CD4-positive, alpha-beta T cell (primary cell): Measurements from ENCODE around the gene LETM1. TPM values are rescaled to one million over a fixed set of nuclear protein-coding genes. Genes with fewer than 3 reads are reported as not detected.

ENCODE experiments used
- ATAC-seq: fragments of 200-7000 bp; cut with Tn5 transposase; one replicate; pipeline ENCODE4 v1.10.0; 2022; ENCODE audit warnings: mild to moderate bottlenecking; ENCODE audit not compliant: poor library complexity
- CTCF ChIA-PET: fragments of 350-600 bp; sonication (Branson Sonifier 250); formaldehyde crosslinking; loops from one replicate; lab custom pipeline; 2021; ENCODE audit warnings: antibody characterized with exemption, inconsistent platforms; lab: Charles Lee
- POLR2A ChIA-PET: fragments of 350-600 bp; sonication (Branson Sonifier 250); formaldehyde crosslinking; loops from one replicate; lab custom pipeline; 2021; ENCODE audit warnings: antibody characterized with exemption, inconsistent platforms; lab: Charles Lee
- DNase-seq, 14 experiments: peaks; one replicate each; pipeline ENCODE4 v3.0.0-alpha.2; 2013 to 2020; ENCODE audit warnings: mixed read lengths in 2 of 14
- H3K27ac ChIP-seq, 2 donors: one replicate each; pipeline versions ENCODE4 v1.5.1 to v1.7.0; 2013; ENCODE audit warnings: low read length in 2 of 2, low read depth in 1 of 2, mild to moderate bottlenecking in 1 of 2
- H3K27me3 ChIP-seq, 2 experiments: 1 replicate in 1 of 2; 2 replicates in 1 of 2; pipeline versions ENCODE4 v1.6.1 to v1.7.0; 2013; ENCODE audit warnings: low read length in 2 of 2, control low read depth in 1 of 2, mild to moderate bottlenecking in 1 of 2, moderate library complexity in 1 of 2; ENCODE audit not compliant: insufficient read depth in 2 of 2, control insufficient read depth in 1 of 2
- H3K36me3 ChIP-seq: one replicate; pipeline ENCODE4 v1.6.1; 2013; ENCODE audit warnings: low read length, control low read depth; ENCODE audit not compliant: insufficient read depth
- H3K4me1 ChIP-seq: one replicate; pipeline ENCODE4 v1.6.1; 2013; ENCODE audit warnings: low read length, control low read depth; ENCODE audit not compliant: insufficient read depth
- H3K4me3 ChIP-seq: one replicate; pipeline ENCODE4 v1.5.1; 2013; ENCODE audit warnings: mild to moderate bottlenecking, low read length, moderate library complexity
- H3K9me3 ChIP-seq, 2 experiments: 1 replicate in 1 of 2; 2 replicates in 1 of 2; pipeline versions ENCODE4 v1.6.1 to v1.7.0; 2013; ENCODE audit warnings: low read length in 2 of 2, mild to moderate bottlenecking in 2 of 2, control low read depth in 1 of 2, moderate library complexity in 1 of 2; ENCODE audit not compliant: control insufficient read depth in 1 of 2, insufficient read depth in 1 of 2
- H3K27ac Mint-ChIP-seq: one replicate; pipeline ENCODE4 v1.8.0; 2020; ENCODE audit warnings: mixed read lengths
- H3K27me3 Mint-ChIP-seq: one replicate; pipeline ENCODE4 v1.8.0; 2021; ENCODE audit warnings: mixed read lengths
- H3K36me3 Mint-ChIP-seq: one replicate; pipeline ENCODE4 v1.8.0; 2021; ENCODE audit warnings: low read depth, mixed read lengths
- H3K4me1 Mint-ChIP-seq: one replicate; pipeline ENCODE4 v1.8.0; 2021; ENCODE audit warnings: low read depth, mixed read lengths
- H3K4me3 Mint-ChIP-seq: one replicate; pipeline ENCODE4 v1.8.0; 2020; ENCODE audit warnings: mild to moderate bottlenecking, mixed read lengths
- H3K9me3 Mint-ChIP-seq: one replicate; pipeline ENCODE4 v1.8.0; 2020; ENCODE audit warnings: mixed read lengths
- intact Hi-C, 2 experiments: fragments of 100-400 bp; cut with DNase I in 1 of 2; cut with micrococcal nuclease in 1 of 2; formaldehyde crosslinking; loops; one replicate each; pipeline versions ENCODE4 v1.15.1 to v1.9.0; 2023 to 2025; cut with DNase I, micrococcal nuclease
- total RNA-seq, 174 experiments: library from RNA in 2 of 174; stranded (reverse) in 2 of 174; gene quantifications; one replicate each; pipeline ENCODE4 v1.2.3 and lab custom pipeline; 2021 to 2026
- TF ChIP-seq, protein P1 (sequence below): fragments of 200-600 bp; IDR thresholded peaks from one replicate; pipeline ENCODE4 v1.8.0; 2022; ENCODE audit warnings: antibody characterized with exemption, mild to moderate bottlenecking

Gene LETM1
- total RNA-seq, 2 experiments from 2014 or later, result 21.2 to 25.2 TPM

DNA sequence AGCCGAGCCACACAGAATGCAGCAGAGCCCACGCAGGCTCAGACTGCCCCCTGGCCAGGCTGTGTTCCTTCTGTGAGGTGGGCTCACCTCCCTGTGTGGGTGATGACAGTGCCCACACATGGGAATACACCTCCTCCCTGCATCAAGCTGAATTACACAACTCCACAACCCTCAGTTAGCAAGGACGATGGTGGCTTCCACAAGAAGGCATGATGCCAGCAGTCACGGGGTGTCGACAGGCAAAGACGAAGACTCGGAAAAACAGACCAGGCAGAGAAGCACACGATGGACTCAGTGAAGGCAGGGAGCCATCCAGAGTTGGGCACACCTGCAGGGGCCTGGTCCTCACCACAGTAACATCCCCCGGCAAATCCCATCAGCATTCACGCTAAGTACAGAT, 12.1 kb downstream of the LETM1 start:
- DNase-seq, result no peak
- POLR2A ChIA-PET, result no interaction called here
- no peak overlapping the region for H3K4me3 ChIP-seq
- peaks cover 3% of the 10 kb centered on the region for H3K4me1 ChIP-seq
- H3K9me3 Mint-ChIP-seq, result no peaks in the 10 kb centered on the region
- no peak overlapping the region for H3K27ac ChIP-seq
- no peak for ATAC-seq
- H3K27me3 ChIP-seq, result no peaks in the 10 kb centered on the region
- CTCF ChIA-PET, result no interaction called here
- H3K27ac Mint-ChIP-seq, result no peak overlapping the region
- intact Hi-C loops, result no loop called here
- no peaks in the 10 kb centered on the region for H3K27me3 Mint-ChIP-seq
- H3K9me3 ChIP-seq, result no peaks in the 10 kb centered on the region
- no peak overlapping the region for H3K4me3 Mint-ChIP-seq
- peaks cover 64% of the 10 kb centered on the region for H3K36me3 Mint-ChIP-seq
- no peaks in the 10 kb centered on the region for H3K4me1 Mint-ChIP-seq
- TF ChIP-seq, protein P1, sequence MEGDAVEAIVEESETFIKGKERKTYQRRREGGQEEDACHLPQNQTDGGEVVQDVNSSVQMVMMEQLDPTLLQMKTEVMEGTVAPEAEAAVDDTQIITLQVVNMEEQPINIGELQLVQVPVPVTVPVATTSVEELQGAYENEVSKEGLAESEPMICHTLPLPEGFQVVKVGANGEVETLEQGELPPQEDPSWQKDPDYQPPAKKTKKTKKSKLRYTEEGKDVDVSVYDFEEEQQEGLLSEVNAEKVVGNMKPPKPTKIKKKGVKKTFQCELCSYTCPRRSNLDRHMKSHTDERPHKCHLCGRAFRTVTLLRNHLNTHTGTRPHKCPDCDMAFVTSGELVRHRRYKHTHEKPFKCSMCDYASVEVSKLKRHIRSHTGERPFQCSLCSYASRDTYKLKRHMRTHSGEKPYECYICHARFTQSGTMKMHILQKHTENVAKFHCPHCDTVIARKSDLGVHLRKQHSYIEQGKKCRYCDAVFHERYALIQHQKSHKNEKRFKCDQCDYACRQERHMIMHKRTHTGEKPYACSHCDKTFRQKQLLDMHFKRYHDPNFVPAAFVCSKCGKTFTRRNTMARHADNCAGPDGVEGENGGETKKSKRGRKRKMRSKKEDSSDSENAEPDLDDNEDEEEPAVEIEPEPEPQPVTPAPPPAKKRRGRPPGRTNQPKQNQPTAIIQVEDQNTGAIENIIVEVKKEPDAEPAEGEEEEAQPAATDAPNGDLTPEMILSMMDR, result no peak
- H3K36me3 ChIP-seq, result peaks cover 63% of the 10 kb centered on the region

DNA sequence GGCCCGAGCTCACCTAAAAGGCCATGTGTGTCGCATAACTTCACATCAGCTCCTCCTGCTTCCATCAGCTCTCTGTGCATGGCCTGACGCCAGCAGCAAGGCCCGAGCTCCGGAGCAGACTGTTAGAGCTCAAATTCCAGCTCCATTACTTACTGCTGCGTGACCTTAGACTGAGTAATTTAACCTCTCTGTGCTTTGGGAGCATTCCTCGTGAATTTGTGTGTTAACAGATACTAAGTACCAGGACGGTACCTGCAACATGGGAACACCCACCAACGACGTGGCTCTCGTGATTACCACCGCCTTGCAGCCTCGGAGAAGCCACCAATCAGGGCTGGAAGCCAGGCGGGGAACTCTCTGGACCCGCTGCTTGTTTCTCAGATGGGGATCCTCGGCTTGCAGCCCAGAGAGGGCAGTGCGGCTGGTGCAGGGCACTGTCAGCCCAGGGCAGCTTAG, 12.9 kb downstream of the LETM1 start:
- intact Hi-C loops, result no loop called here
- H3K36me3 Mint-ChIP-seq, result peaks cover 65% of the 10 kb centered on the region
- H3K27me3 Mint-ChIP-seq, result no peaks in the 10 kb centered on the region
- no peaks in the 10 kb centered on the region for H3K9me3 Mint-ChIP-seq
- CTCF ChIA-PET, result no interaction called here
- no peak overlapping the region for H3K27ac ChIP-seq
- H3K4me3 ChIP-seq, result no peak overlapping the region
- H3K27ac Mint-ChIP-seq, result no peak overlapping the region
- H3K27me3 ChIP-seq, result no peaks in the 10 kb centered on the region
- peaks cover 3% of the 10 kb centered on the region for H3K4me1 ChIP-seq
- POLR2A ChIA-PET, result no interaction called here
- TF ChIP-seq, protein P1, result no peak
- no peak for ATAC-seq
- H3K9me3 ChIP-seq, result no peaks in the 10 kb centered on the region
- no peak overlapping the region for H3K4me3 Mint-ChIP-seq
- DNase-seq, result no peak
- H3K4me1 Mint-ChIP-seq, result no peaks in the 10 kb centered on the region
- H3K36me3 ChIP-seq, result peaks cover 70% of the 10 kb centered on the region

DNA sequence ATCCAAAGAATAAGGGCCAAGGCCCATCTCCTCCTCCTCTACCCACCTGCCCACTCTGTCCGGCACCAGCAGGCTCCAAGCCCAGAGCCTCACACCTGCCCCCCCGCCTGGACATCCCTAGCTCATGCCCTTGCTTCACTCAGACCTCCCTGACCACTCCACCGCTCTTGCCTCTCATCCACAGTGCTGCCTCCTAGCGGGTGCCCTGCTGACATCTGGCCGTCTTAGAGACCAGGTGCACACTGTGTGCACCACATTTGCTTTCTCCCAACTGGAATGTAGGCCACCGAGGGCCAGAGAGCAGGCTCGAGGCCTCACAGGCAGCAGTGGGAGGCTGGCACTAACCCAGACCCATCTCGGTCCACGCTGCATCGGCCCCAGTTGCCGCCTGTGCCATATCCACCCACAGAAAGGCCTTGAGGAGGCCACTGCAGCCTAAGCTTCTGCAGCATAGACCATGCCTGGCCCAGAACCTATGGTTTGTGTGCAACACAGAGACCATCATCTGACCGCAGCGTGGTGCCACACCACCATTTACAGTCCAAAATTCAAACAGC, 13.5 kb downstream of the LETM1 start:
- Histone ChIP-seq H3K4me3 (no peak overlapping the region), H3K27ac (no peak overlapping the region), H3K27me3 (no peaks in the 10 kb centered on the region), H3K4me1 (peaks cover 3% of the 10 kb centered on the region), H3K36me3 (peaks cover 66% of the 10 kb centered on the region), H3K9me3 (no peaks in the 10 kb centered on the region)
- H3K4me3 Mint-ChIP-seq, result no peak overlapping the region
- DNase-seq (no peak), ATAC-seq (no peak)
- H3K36me3 Mint-ChIP-seq, result peaks cover 65% of the 10 kb centered on the region
- H3K27ac Mint-ChIP-seq, result no peak overlapping the region
- intact Hi-C loops, result no loop called here
- ChIA-PET CTCF (no interaction called here), POLR2A (no interaction called here)
- H3K4me1 Mint-ChIP-seq, result no peaks in the 10 kb centered on the region
- TF ChIP-seq, protein P1, result no peak
- no peaks in the 10 kb centered on the region for H3K9me3 Mint-ChIP-seq
- H3K27me3 Mint-ChIP-seq, result no peaks in the 10 kb centered on the region
